ENCODE measurements around the gene SLC25A21.

Gene SLC25A21

DNA sequence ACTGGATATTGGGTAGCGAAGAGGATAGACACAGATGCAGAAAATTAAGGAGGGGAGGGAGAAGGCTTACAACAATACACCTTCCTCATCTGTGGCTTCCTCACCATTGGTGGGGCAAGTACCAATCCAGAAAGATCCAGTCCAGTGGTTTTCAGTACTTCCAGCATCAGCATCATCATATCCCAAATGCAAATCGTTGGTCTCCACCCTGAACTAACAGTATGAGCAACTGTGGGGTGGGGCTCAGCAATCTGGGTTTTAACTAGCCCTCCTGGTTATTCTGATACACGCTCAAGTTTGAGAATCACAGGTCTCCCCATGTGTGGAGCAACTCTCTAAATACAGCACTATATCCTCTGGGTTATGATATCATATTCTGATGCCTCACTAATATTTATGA is 317.0 kb downstream of the SLC25A21 start:
- Histone ChIP-seq H3K14ac (ENCODE audit: low read length) (no peak overlapping the region), H2BK15ac (ENCODE audit: low read length) (no peak overlapping the region), H3K27me3 (ENCODE audit: control insufficient read depth in 3 of 3, insufficient read depth in 3 of 3, low read depth in 1 of 3, low read length in 3 of 3) (no peaks in the 10 kb centered on the region), H3K9me3 (replicated peaks in 1 of 2; ENCODE audit: control insufficient read depth in 2 of 2, insufficient read depth in 1 of 2, low read depth in 1 of 2, low read length in 2 of 2) (no peaks in the 10 kb centered on the region), H3K27ac (replicated peaks; ENCODE audit: low read length) (no peak overlapping the region), H3K36me3 (replicated peaks in 1 of 2; ENCODE audit: control insufficient read depth in 2 of 2, insufficient read depth in 2 of 2, low read length in 2 of 2) (no peaks in the 10 kb centered on the region), H2AK5ac (ENCODE audit: low read depth, low read length) (no peak overlapping the region), H3K4me3 (ENCODE audit: low read length in 2 of 2) (no peak overlapping the region), H3K23ac (ENCODE audit: low read depth, low read length, poor library complexity) (no peak overlapping the region), H2BK5ac (ENCODE audit: low read length) (no peak overlapping the region), H4K8ac (ENCODE audit: low read depth, low read length) (no peak overlapping the region), H3K4me1 (ENCODE audit: control insufficient read depth in 2 of 2, insufficient read depth in 1 of 2, low read depth in 1 of 2, low read length in 2 of 2) (peaks cover 0 to 5% of the 10 kb centered on the region in 2 donors), H3K4me2 (ENCODE audit: insufficient read depth, low read length, poor library complexity, severe bottlenecking) (no peak overlapping the region), H3K4ac (ENCODE audit: low read length) (no peak overlapping the region), H2BK120ac (ENCODE audit: low read depth, low read length) (no peak overlapping the region), H3K18ac (ENCODE audit: low read length) (no peak overlapping the region), H4K91ac (ENCODE audit: low read depth, low read length, poor library complexity) (no peak overlapping the region), H2BK12ac (ENCODE audit: low read length) (no peak overlapping the region), H2AFZ (ENCODE audit: low read length) (no peak overlapping the region), H3K79me1 (ENCODE audit: low read depth, low read length) (no peaks in the 10 kb centered on the region), H3K9ac (ENCODE audit: low read depth, low read length, poor library complexity) (no peak overlapping the region)
- WGBS, 2 donors (ENCODE audit: extremely low coverage in 2 of 2, insufficient read length in 2 of 2, insufficient replicate concordance in 1 of 2) = no CpG with 5 or more reads among the region's 3 CpGs
- no peak for DNase-seq (ENCODE audit: low spot score)

DNA sequence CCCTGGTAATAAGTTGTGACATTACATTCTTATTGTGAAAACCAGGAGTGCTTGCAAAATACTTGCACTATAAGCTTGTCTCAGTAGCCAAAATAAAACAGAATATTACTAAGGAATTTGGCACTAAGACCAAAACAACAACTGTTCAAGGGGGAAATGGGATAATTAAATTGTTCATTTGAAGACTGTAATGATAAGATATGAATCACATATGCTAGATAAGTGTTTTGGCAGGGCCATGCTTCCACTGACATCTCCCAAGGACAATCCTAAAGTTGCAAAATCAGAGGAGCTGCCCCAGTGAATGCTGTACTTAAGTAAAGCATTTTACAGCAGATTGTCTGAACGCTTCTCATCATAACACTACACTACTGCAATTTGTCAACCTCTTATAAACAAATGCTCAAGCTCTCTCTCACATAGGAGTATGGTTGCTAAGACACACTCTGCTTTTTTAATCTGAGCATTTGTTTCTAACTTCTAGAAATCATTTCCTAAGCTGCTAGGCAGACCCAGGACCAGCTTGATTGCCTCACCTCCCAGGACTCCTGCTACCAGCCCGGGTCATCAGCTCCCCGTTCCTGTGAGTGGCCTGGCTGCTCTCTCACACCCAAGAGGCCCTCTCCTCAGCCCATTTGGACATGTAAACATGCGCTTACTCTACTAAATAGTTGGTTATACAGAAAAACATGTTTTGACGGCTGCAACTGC is 319.3 kb downstream of the SLC25A21 start:
- H2AFZ ChIP-seq (ENCODE audit: low read length) = no peak overlapping the region
- H2AK5ac ChIP-seq (ENCODE audit: low read depth, low read length) = no peak overlapping the region
- H2BK12ac ChIP-seq (ENCODE audit: low read length) = no peak overlapping the region
- no peak for DNase-seq (ENCODE audit: low spot score)
- no peak overlapping the region for H3K27ac ChIP-seq (replicated peaks; ENCODE audit: low read length)
- H3K14ac ChIP-seq (ENCODE audit: low read length) = no peak overlapping the region
- WGBS, 2 donors (ENCODE audit: extremely low coverage in 2 of 2, insufficient read length in 2 of 2, insufficient replicate concordance in 1 of 2) = no CpG with 5 or more reads among the region's 5 CpGs
- H3K4me3 ChIP-seq (ENCODE audit: low read length in 2 of 2) = no peak overlapping the region
- no peak overlapping the region for H2BK5ac ChIP-seq (ENCODE audit: low read length)
- no peak overlapping the region for H3K4ac ChIP-seq (ENCODE audit: low read length)
- no peak overlapping the region for H3K23ac ChIP-seq (ENCODE audit: low read depth, low read length, poor library complexity)
- H2BK120ac ChIP-seq (ENCODE audit: low read depth, low read length) = no peak overlapping the region
- H3K4me1 ChIP-seq (ENCODE audit: control insufficient read depth in 2 of 2, insufficient read depth in 1 of 2, low read depth in 1 of 2, low read length in 2 of 2) = peaks cover 0 to 5% of the 10 kb centered on the region in 2 donors
- H3K9ac ChIP-seq (ENCODE audit: low read depth, low read length, poor library complexity) = no peak overlapping the region
- H2BK15ac ChIP-seq (ENCODE audit: low read length) = no peak overlapping the region
- H4K91ac ChIP-seq (ENCODE audit: low read depth, low read length, poor library complexity) = no peak overlapping the region
- no peaks in the 10 kb centered on the region for H3K27me3 ChIP-seq (ENCODE audit: control insufficient read depth in 3 of 3, insufficient read depth in 3 of 3, low read depth in 1 of 3, low read length in 3 of 3)
- H3K9me3 ChIP-seq (replicated peaks in 1 of 2; ENCODE audit: control insufficient read depth in 2 of 2, insufficient read depth in 1 of 2, low read depth in 1 of 2, low read length in 2 of 2) = no peaks in the 10 kb centered on the region
- H3K79me1 ChIP-seq (ENCODE audit: low read depth, low read length) = no peaks in the 10 kb centered on the region
- no peak overlapping the region for H4K8ac ChIP-seq (ENCODE audit: low read depth, low read length)
- no peaks in the 10 kb centered on the region for H3K36me3 ChIP-seq (replicated peaks in 1 of 2; ENCODE audit: control insufficient read depth in 2 of 2, insufficient read depth in 2 of 2, low read length in 2 of 2)
- H3K18ac ChIP-seq (ENCODE audit: low read length) = no peak overlapping the region
- H3K4me2 ChIP-seq (ENCODE audit: insufficient read depth, low read length, poor library complexity, severe bottlenecking) = no peak overlapping the region

DNA sequence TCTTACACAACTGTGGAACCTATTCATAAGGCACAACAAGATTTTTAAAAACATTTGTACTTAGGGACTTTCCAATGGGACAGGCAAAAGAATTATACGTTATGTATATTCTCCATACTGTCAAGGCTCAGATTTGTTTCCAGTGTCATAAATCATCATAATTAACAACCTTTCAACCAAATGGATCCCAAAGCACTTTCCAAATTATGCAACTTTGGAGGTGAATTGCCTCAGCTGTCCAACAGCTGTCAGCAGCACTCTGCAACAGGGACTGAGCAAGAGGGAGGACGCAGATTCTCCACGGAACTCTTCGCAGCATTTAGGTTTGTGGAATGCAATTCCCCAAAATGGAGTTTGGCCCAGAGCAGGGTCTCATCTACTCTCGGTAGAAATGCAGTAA is 324.2 kb downstream of the SLC25A21 start:
- no peak overlapping the region for H3K14ac ChIP-seq (ENCODE audit: low read length)
- no peak overlapping the region for H3K4ac ChIP-seq (ENCODE audit: low read length)

DNA sequence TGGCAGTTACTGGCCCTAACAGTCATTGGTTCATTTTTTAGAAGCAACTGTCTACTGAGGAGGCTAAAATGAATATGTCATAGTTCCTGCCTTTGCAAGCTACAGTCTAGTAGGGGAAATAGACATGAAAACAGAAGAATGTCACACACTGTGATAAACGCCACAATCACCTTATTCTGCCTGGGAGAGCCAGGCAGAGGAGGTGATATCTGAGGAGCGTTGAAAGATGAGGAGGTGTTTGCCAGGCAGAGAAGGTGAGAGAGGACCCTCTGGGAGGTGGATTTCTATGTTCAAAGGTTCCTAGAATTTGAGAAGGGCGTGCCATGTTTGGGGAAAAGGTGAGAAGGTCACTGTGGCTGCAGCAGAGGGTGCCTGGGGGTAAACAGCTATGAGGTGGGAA is 325.0 kb downstream of the SLC25A21 start:
- peaks cover 0 to 5% of the 10 kb centered on the region in 2 donors for H3K4me1 ChIP-seq (ENCODE audit: control insufficient read depth in 2 of 2, insufficient read depth in 1 of 2, low read depth in 1 of 2, low read length in 2 of 2)
- H3K23ac ChIP-seq (ENCODE audit: low read depth, low read length, poor library complexity) = no peak overlapping the region
- no peak for DNase-seq (ENCODE audit: low spot score)
- no peak overlapping the region for H2BK120ac ChIP-seq (ENCODE audit: low read depth, low read length)
- no peak overlapping the region for H2AK5ac ChIP-seq (ENCODE audit: low read depth, low read length)
- no peak overlapping the region for H3K14ac ChIP-seq (ENCODE audit: low read length)
- H2AFZ ChIP-seq (ENCODE audit: low read length) = no peak overlapping the region
- H3K4me2 ChIP-seq (ENCODE audit: insufficient read depth, low read length, poor library complexity, severe bottlenecking) = no peak overlapping the region
- H2BK12ac ChIP-seq (ENCODE audit: low read length) = no peak overlapping the region
- H3K9me3 ChIP-seq (replicated peaks in 1 of 2; ENCODE audit: control insufficient read depth in 2 of 2, insufficient read depth in 1 of 2, low read depth in 1 of 2, low read length in 2 of 2) = no peaks in the 10 kb centered on the region
- H2BK5ac ChIP-seq (ENCODE audit: low read length) = no peak overlapping the region
- H3K27me3 ChIP-seq (ENCODE audit: control insufficient read depth in 3 of 3, insufficient read depth in 3 of 3, low read depth in 1 of 3, low read length in 3 of 3) = no peaks in the 10 kb centered on the region
- H2BK15ac ChIP-seq (ENCODE audit: low read length) = no peak overlapping the region
- H3K36me3 ChIP-seq (replicated peaks in 1 of 2; ENCODE audit: control insufficient read depth in 2 of 2, insufficient read depth in 2 of 2, low read length in 2 of 2) = no peaks in the 10 kb centered on the region
- H3K18ac ChIP-seq (ENCODE audit: low read length) = no peak overlapping the region
- no peak overlapping the region for H3K9ac ChIP-seq (ENCODE audit: low read depth, low read length, poor library complexity)
- no peak overlapping the region for H3K4me3 ChIP-seq (ENCODE audit: low read length in 2 of 2)
- no CpG with 5 or more reads among the region's 3 CpGs for WGBS, 2 donors (ENCODE audit: extremely low coverage in 2 of 2, insufficient read length in 2 of 2, insufficient replicate concordance in 1 of 2)
- no peak overlapping the region for H4K8ac ChIP-seq (ENCODE audit: low read depth, low read length)
- no peak overlapping the region for H3K27ac ChIP-seq (replicated peaks; ENCODE audit: low read length)
- no peak overlapping the region for H4K91ac ChIP-seq (ENCODE audit: low read depth, low read length, poor library complexity)
- H3K4ac ChIP-seq (ENCODE audit: low read length) = no peak overlapping the region
- no peaks in the 10 kb centered on the region for H3K79me1 ChIP-seq (ENCODE audit: low read depth, low read length)

More for the DNA sequence above, 324.2 kb downstream of the SLC25A21 start:
- H3K18ac ChIP-seq (ENCODE audit: low read length) = no peak overlapping the region
- no peak overlapping the region for H2BK120ac ChIP-seq (ENCODE audit: low read depth, low read length)
- H3K36me3 ChIP-seq (replicated peaks in 1 of 2; ENCODE audit: control insufficient read depth in 2 of 2, insufficient read depth in 2 of 2, low read length in 2 of 2) = no peaks in the 10 kb centered on the region
- H3K27ac ChIP-seq (replicated peaks; ENCODE audit: low read length) = no peak overlapping the region
- no peak overlapping the region for H3K9ac ChIP-seq (ENCODE audit: low read depth, low read length, poor library complexity)
- no peak overlapping the region for H4K91ac ChIP-seq (ENCODE audit: low read depth, low read length, poor library complexity)
- no peak overlapping the region for H3K4me2 ChIP-seq (ENCODE audit: insufficient read depth, low read length, poor library complexity, severe bottlenecking)
- no peak overlapping the region for H2BK5ac ChIP-seq (ENCODE audit: low read length)
- no peaks in the 10 kb centered on the region for H3K9me3 ChIP-seq (replicated peaks in 1 of 2; ENCODE audit: control insufficient read depth in 2 of 2, insufficient read depth in 1 of 2, low read depth in 1 of 2, low read length in 2 of 2)
- H3K4me1 ChIP-seq (ENCODE audit: control insufficient read depth in 2 of 2, insufficient read depth in 1 of 2, low read depth in 1 of 2, low read length in 2 of 2) = peaks cover 0 to 5% of the 10 kb centered on the region in 2 donors
- H4K8ac ChIP-seq (ENCODE audit: low read depth, low read length) = no peak overlapping the region
- H2AK5ac ChIP-seq (ENCODE audit: low read depth, low read length) = no peak overlapping the region
- DNase-seq (ENCODE audit: low spot score) = no peak
- H3K4me3 ChIP-seq (ENCODE audit: low read length in 2 of 2) = no peak overlapping the region
- H2BK15ac ChIP-seq (ENCODE audit: low read length) = no peak overlapping the region
- WGBS, 2 donors (ENCODE audit: extremely low coverage in 2 of 2, insufficient read length in 2 of 2, insufficient replicate concordance in 1 of 2) = no CpG with 5 or more reads among the region's 5 CpGs
- no peak overlapping the region for H3K23ac ChIP-seq (ENCODE audit: low read depth, low read length, poor library complexity)
- no peak overlapping the region for H2AFZ ChIP-seq (ENCODE audit: low read length)
- no peak overlapping the region for H2BK12ac ChIP-seq (ENCODE audit: low read length)
- no peaks in the 10 kb centered on the region for H3K79me1 ChIP-seq (ENCODE audit: low read depth, low read length)
- H3K27me3 ChIP-seq (ENCODE audit: control insufficient read depth in 3 of 3, insufficient read depth in 3 of 3, low read depth in 1 of 3, low read length in 3 of 3) = no peaks in the 10 kb centered on the region

All from neuronal stem cell (in vitro differentiated cells).